BLaER1 (cell line): ENCODE data around the gene TXNDC16.
A peak's percentile ranks its signal among the peaks of the same experiment; 100 is the strongest.

Experiments
- H3K27ac ChIP-seq: shearing (Covaris generic); formaldehyde crosslinking; 2 replicates; pipeline ENCODE4 v1.8.1; 2022
- H3K27me3 ChIP-seq: shearing (Covaris generic); formaldehyde crosslinking; 2 replicates; pipeline ENCODE4 v1.8.1; 2022
- H3K36me3 ChIP-seq: shearing (Covaris generic); formaldehyde crosslinking; 2 replicates; pipeline ENCODE4 v1.8.1; 2022
- H3K4me1 ChIP-seq: shearing (Covaris generic); formaldehyde crosslinking; 2 replicates; pipeline ENCODE4 v1.8.1; 2022
- H3K4me2 ChIP-seq: shearing (Covaris generic); formaldehyde crosslinking; 2 replicates; pipeline ENCODE4 v1.8.1; 2022
- H3K4me3 ChIP-seq: shearing (Covaris generic); formaldehyde crosslinking; 2 replicates; pipeline ENCODE4 v1.8.1; 2022
- H3K9ac ChIP-seq: shearing (Covaris generic); formaldehyde crosslinking; 2 replicates; pipeline ENCODE4 v1.8.1; 2022
- H3K9me3 ChIP-seq: shearing (Covaris generic); formaldehyde crosslinking; 2 replicates; pipeline ENCODE4 v1.8.1; 2022
- H4K20me1 ChIP-seq: shearing (Covaris generic); formaldehyde crosslinking; 2 replicates; pipeline ENCODE4 v1.8.1; 2022
- Cebpa-rat ChIP-seq: shearing (Covaris generic); IDR thresholded peaks from 2 replicates; pipeline ENCODE4 v1.8.1; 2022

The TXNDC16 gene

DNA sequence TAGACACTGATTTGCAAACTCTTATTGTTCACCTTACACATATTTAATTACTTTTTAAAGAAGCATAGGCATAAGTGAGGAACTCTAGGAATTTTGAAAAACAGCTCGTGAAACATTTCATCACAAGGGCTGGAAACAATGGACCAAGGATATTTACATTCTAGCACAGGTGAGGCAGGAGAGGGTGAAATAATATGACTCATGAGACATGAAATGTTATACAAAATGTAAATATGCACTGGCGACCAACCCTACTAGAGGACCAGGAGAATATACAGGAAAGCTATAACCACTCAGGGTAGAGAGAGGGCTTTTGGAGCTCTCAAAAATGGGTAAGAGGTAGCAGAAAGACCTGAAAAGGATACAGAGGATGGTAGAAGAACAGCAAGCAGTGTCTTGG is 122.9 kb downstream of the TXNDC16 start:
- H3K4me2 ChIP-seq = no peak overlapping the region
- H4K20me1 ChIP-seq = no peaks in the 10 kb centered on the region
- H3K9me3 ChIP-seq = no peaks in the 10 kb centered on the region
- no peaks in the 10 kb centered on the region for H3K4me1 ChIP-seq
- peaks cover 6% of the 10 kb centered on the region; the same call in 1 of the 2 replicates for H3K36me3 ChIP-seq
- no peaks in the 10 kb centered on the region for H3K27me3 ChIP-seq
- H3K27ac ChIP-seq = no peak overlapping the region
- TF ChIP-seq Cebpa-rat = no peak
- H3K4me3 ChIP-seq = no peak overlapping the region
- no peak overlapping the region for H3K9ac ChIP-seq

DNA sequence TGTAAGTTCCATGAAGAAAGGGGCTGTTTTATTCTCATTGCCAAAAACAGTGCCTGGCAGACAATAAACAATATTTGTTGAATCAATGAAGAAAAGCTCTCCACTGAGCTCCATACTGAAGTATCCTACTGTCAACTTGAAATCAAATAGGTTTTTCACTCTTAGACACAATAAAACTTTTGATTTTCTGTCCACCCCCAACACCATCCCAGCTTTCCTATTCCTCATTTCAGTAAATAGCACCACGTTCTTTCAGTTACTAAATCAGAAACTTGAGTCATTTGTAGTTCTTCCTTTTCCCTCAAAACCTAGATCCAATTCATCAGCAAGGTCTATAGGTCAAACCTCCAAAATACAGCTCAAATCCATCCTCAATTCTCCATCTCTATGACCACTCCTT is 124.8 kb downstream of the TXNDC16 start:
- Histone ChIP-seq H3K9ac (no peak overlapping the region), H3K27ac (no peak overlapping the region), H3K27me3 (no peaks in the 10 kb centered on the region), H3K9me3 (no peaks in the 10 kb centered on the region), H4K20me1 (no peaks in the 10 kb centered on the region), H3K4me1 (no peaks in the 10 kb centered on the region), H3K4me3 (no peak overlapping the region), H3K4me2 (no peak overlapping the region), H3K36me3 (peaks cover 6% of the 10 kb centered on the region; the same call in 1 of the 2 replicates)
- TF ChIP-seq Cebpa-rat = no peak

DNA sequence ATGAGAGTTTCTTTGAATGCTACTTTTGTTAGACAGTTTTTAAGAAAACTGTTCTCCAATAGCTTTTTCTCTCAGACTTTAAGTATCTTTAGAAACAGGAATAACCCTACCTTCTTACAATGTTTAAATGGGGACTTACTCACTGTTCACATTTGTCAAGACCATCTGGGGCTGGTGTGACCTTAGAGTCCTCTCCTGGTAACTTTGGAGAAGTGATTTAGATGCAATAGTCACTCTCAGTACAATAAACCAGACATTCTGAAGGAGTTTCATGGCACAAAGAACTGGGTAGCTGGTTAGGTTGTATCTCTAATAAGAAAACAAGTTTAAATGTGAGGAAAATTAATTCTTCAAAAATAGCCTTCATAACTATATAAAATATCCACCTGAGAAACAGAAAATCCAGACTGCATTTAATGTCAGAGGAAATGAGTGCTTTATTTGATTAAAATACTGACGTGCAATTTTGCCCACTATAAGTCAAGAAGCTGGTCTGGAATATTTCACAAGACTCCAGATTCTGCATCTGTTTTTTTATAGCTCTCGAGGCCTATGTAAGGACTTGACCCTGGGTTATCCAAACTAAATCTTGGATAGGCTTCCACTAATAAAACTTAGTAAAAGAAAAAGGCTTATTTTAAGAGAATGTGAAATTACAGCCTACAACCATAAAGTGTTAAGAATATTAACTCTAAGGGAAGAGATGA is 129.5 kb downstream of the TXNDC16 start:
- Histone ChIP-seq H3K27ac (no peak overlapping the region), H3K4me3 (no peak overlapping the region), H3K4me1 (no peaks in the 10 kb centered on the region), H4K20me1 (no peaks in the 10 kb centered on the region), H3K4me2 (no peak overlapping the region), H3K36me3 (no peaks in the 10 kb centered on the region), H3K27me3 (no peaks in the 10 kb centered on the region), H3K9me3 (no peaks in the 10 kb centered on the region), H3K9ac (no peak overlapping the region)
- no peak for TF ChIP-seq Cebpa-rat

DNA sequence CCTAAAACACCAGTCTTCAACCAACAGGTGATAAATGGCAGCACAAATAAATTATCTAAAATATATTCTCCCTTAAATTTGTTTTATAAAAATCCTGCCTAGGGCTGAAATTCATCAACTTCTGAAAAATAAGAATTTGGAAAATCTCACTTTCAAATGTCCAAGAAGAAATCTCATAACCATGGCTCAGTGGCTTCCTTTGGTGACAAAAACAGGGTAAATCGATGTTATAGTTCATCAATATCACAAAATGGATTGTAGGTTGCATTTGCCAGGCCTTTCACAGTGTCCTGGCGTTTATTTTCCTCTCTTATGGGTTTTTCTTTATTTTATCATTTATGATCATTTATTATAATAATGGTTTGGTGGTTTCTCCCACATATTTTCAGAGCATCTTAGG is 135.2 kb downstream of the TXNDC16 start:
- H3K36me3 ChIP-seq = no peaks in the 10 kb centered on the region
- no peaks in the 10 kb centered on the region for H3K4me1 ChIP-seq
- H3K27ac ChIP-seq = no peak overlapping the region
- TF ChIP-seq Cebpa-rat = no peak
- no peak overlapping the region for H3K4me2 ChIP-seq
- no peak overlapping the region for H3K4me3 ChIP-seq
- no peaks in the 10 kb centered on the region for H4K20me1 ChIP-seq
- H3K27me3 ChIP-seq = no peaks in the 10 kb centered on the region
- no peak overlapping the region for H3K9ac ChIP-seq
- H3K9me3 ChIP-seq = no peaks in the 10 kb centered on the region

DNA sequence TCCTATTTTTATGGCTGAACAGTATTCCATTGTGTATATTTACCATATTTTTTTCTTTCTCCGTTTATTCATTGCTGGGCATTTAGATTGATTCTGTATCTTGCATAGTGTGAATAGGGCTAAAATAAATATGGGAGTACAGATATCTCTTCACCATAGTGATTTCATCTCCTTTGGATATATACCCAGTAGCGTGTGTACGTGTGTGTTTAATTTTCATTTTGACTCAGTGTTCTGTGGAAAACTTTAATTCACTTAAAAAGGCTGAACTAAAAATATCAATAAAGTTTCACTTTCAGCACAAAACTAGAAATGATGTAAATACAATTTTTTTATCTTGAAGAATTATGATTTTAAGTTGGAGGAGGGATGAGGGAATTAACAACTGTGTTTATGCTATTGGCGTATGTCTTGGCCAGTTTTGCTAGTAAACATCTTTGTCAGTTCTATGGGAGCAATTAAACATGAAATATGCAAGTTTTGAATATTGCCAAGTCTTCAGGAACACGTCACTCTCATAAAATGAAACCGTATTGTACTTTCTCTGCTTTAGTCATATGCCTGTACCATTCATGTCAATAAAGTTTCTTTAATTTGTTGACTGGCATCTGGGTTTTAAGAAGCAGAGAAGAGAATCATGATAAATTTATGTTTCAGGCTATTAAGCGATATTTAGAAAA is 138.4 kb downstream of the TXNDC16 start:
- no peaks in the 10 kb centered on the region for H4K20me1 ChIP-seq
- no peak overlapping the region for H3K27ac ChIP-seq
- no peak overlapping the region for H3K4me3 ChIP-seq
- H3K27me3 ChIP-seq = no peaks in the 10 kb centered on the region
- no peak overlapping the region for H3K4me2 ChIP-seq
- no peaks in the 10 kb centered on the region for H3K36me3 ChIP-seq
- H3K4me1 ChIP-seq = no peaks in the 10 kb centered on the region
- no peaks in the 10 kb centered on the region for H3K9me3 ChIP-seq
- no peak overlapping the region for H3K9ac ChIP-seq
- TF ChIP-seq Cebpa-rat = no peak

DNA sequence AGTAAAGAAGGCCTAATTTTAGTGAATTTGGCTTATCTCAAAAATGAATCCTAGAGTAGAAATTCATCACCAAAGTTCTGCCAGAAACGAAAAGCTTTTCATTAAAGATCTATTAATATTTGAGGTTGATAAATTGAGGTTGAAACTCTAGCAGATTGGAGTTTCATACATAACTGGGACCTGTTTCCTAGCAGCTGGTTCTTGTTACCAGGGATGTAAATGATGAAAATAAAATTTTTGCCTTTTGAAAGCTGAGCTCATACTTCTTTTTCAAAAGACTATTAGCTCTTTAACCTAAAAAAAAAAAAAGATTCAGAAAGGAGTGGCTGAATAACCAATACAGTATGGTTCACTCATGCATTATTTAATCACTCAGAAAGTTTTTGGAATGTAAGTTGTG is 139.9 kb downstream of the TXNDC16 start:
- H3K4me1 ChIP-seq = no peaks in the 10 kb centered on the region
- H3K4me2 ChIP-seq = no peak overlapping the region
- no peak overlapping the region for H3K4me3 ChIP-seq
- no peaks in the 10 kb centered on the region for H4K20me1 ChIP-seq
- no peak overlapping the region for H3K27ac ChIP-seq
- TF ChIP-seq Cebpa-rat = no peak
- no peaks in the 10 kb centered on the region for H3K27me3 ChIP-seq
- peaks cover 4% of the 10 kb centered on the region; the same call in 1 of the 2 replicates for H3K9me3 ChIP-seq
- H3K9ac ChIP-seq = no peak overlapping the region
- no peaks in the 10 kb centered on the region for H3K36me3 ChIP-seq

DNA sequence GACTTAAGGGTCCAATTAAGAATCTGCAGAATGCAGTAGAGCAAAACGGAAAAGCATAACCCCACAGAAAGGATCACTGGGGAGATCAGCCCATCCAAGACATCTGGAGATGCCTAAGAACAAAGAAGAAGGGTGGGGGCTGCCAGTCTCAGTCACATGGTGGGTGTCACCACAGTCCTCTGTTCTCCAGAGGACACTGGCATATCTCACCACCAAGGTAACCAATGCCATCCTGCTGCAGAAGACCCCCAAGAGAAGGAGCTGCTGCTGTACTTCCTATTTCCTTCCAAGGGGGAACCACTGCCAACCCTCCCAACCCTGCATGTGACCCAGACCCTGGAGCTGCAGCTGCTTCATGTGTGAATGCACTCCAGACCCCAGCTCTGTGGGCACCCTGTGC is 147.0 kb downstream of the TXNDC16 start:
- Histone ChIP-seq H3K9me3 (peaks cover 7% of the 10 kb centered on the region; the same call in 1 of the 2 replicates), H3K27me3 (no peaks in the 10 kb centered on the region), H3K4me2 (peak overlapping the region; percentile 59), H3K36me3 (no peaks in the 10 kb centered on the region), H3K4me1 (peaks cover 52% of the 10 kb centered on the region), H4K20me1 (no peaks in the 10 kb centered on the region), H3K27ac (peak overlapping the region; percentile 5; the same call in 1 of the 2 replicates), H3K4me3 (no peak overlapping the region), H3K9ac (no peak overlapping the region)
- no peak for TF ChIP-seq Cebpa-rat

DNA sequence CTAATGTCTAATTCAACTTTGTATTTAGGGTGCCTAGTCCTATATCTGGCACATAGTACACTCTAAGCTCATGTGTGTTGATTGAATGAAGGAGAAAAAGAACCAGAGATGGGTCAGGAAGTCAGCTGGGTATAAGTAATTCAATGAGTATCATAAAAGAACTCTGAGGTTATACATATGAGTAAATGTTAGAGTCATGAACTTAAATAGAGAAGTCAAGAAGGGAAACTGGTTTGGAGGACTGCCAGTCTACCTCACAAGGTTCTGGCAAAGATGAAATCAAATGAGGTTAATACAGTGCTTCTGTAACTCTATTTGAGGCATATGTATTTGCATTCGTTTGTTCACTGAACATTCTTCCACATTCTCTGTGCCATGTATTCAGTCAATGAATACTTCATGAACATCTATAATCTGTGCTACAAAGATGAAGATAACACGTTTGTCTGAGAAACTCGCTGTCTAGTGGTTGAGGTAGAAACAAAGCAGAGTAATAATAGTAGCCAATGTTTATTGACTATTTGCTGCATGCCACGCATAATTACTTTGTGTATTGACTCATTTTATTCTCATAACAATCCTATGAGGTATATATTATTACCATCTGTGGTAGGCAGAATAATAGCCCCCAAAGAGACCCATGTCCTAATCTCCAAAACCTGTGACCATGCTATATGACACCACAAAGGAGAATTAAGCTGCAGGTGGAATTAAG is 149.3 kb downstream of the TXNDC16 start:
- no peak overlapping the region for H3K27ac ChIP-seq
- TF ChIP-seq Cebpa-rat = no peak
- peak overlapping the region; percentile 0 for H3K4me2 ChIP-seq
- no peak overlapping the region for H3K9ac ChIP-seq
- H3K9me3 ChIP-seq = peaks cover 10% of the 10 kb centered on the region
- no peaks in the 10 kb centered on the region for H4K20me1 ChIP-seq
- H3K36me3 ChIP-seq = no peaks in the 10 kb centered on the region
- H3K4me3 ChIP-seq = no peak overlapping the region
- H3K4me1 ChIP-seq = peaks cover 64% of the 10 kb centered on the region
- no peaks in the 10 kb centered on the region for H3K27me3 ChIP-seq

DNA sequence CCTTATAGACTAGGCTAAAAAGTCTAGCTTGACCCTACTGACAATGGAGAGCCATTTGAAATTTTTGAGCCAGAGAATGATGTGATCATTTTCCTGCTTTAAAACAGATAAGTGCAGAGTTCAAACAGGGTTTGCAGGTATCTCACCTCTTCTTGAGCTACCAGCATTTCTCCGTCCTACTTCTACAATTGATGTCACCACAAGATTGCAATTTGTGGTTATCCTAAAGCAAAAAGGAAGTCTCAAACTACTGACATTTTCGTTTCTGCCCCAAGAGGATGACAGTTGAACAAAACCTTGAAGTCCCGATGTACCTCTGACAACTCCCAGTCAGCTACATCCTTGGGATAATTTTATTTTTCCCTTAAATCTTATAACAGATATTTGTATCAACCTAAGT is 151.5 kb downstream of the TXNDC16 start:
- no peaks in the 10 kb centered on the region for H4K20me1 ChIP-seq

DNA sequence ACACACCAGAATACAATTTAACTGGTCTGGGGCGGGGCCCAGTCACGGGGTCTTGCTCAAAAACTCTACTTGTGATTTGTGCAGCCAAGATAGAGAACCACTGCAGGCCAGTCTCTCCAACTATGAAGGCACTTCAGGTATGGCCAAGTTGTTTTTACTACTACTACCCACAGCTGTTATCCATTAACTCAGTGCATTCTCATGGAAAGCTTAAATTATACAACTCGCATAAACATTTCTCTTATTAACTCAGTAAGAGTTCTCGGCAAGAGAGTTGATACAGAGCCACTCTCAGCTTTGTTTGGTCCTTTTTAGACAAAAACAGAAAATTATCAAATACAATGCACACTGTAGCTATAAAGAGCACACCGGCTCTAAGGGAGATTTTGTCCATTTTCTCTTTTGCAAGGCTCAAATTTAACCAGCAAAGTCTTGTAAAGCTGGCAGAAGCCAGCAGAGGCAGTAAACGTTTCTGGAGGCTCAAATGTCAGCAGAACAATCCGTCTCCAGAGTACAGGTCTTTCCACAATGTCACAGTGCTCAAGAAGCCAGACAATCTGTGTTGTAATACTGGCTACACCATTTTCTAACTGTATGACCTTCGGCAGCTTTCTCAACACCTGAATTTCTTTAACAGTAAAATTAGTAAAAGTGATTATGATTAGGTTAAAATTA is 152.2 kb downstream of the TXNDC16 start:
- no peaks in the 10 kb centered on the region for H4K20me1 ChIP-seq
- no peak for TF ChIP-seq Cebpa-rat
- no peaks in the 10 kb centered on the region for H3K36me3 ChIP-seq
- peaks cover 17% of the 10 kb centered on the region for H3K9me3 ChIP-seq
- H3K4me2 ChIP-seq = peak overlapping the region; percentile 65
- H3K4me3 ChIP-seq = no peak overlapping the region
- no peaks in the 10 kb centered on the region for H3K27me3 ChIP-seq
- no peak overlapping the region for H3K9ac ChIP-seq
- no peak overlapping the region for H3K27ac ChIP-seq
- peaks cover 63% of the 10 kb centered on the region for H3K4me1 ChIP-seq

More for the DNA sequence above, 151.5 kb downstream of the TXNDC16 start:
- Histone ChIP-seq H3K4me2 (peak overlapping the region; percentile 65), H3K9me3 (peaks cover 14% of the 10 kb centered on the region), H3K36me3 (no peaks in the 10 kb centered on the region), H3K27me3 (no peaks in the 10 kb centered on the region), H3K4me3 (no peak overlapping the region), H3K27ac (no peak overlapping the region), H3K9ac (no peak overlapping the region), H3K4me1 (peaks cover 63% of the 10 kb centered on the region)
- TF ChIP-seq Cebpa-rat = no peak
